ENCODE data around the gene CACNA2D2. TPM values are rescaled to one million over a fixed set of nuclear protein-coding genes. Genes with fewer than 3 reads are reported as not detected.
"Not testable (repeated sequence)": the region's sequence is repeated elsewhere in the genome, so short reads cannot be mapped to it uniquely, and the experiment has no call there.

Gene CACNA2D2
- total RNA-seq, 1 experiment from 2014 or later = not detected

- DNase-seq (ENCODE audit: low read depth) = no peak
Observed at GRCh38 chr3:50530001-50530970, 26.9 kb upstream of the CACNA2D2 start.

GRCh38 chr3:50525987-50526386, 22.6 kb upstream of the CACNA2D2 start:
- peak; percentile 33 for DNase-seq (ENCODE audit: low read depth)

- DNase-seq (ENCODE audit: low read depth) = no peak
Observed at GRCh38 chr3:50525191-50525910, 21.9 kb upstream of the CACNA2D2 start.

- DNase-seq (ENCODE audit: low read depth) = no peak
Observed at GRCh38 chr3:50524746-50525145, 21.3 kb upstream of the CACNA2D2 start.

- no peak for DNase-seq (ENCODE audit: low read depth)
Observed at GRCh38 chr3:50523279-50523811, 19.9 kb upstream of the CACNA2D2 start.

- no peak for DNase-seq (ENCODE audit: low read depth)
Observed at GRCh38 chr3:50521572-50521971, 18.1 kb upstream of the CACNA2D2 start.

GRCh38 chr3:50520849-50521248, 17.4 kb upstream of the CACNA2D2 start:
- DNase-seq (ENCODE audit: low read depth) = no peak

- DNase-seq (ENCODE audit: low read depth) = peak; percentile 14
Observed at GRCh38 chr3:50519471-50520089, 16.1 kb upstream of the CACNA2D2 start.

- DNase-seq (ENCODE audit: low read depth) = no peak
Observed at GRCh38 chr3:50518436-50518835, 15.0 kb upstream of the CACNA2D2 start.

GRCh38 chr3:50517721-50518206, 14.3 kb upstream of the CACNA2D2 start:
- DNase-seq (ENCODE audit: low read depth) = no peak

- DNase-seq (ENCODE audit: low read depth) = no peak
Observed at GRCh38 chr3:50516440-50516871, 13.0 kb upstream of the CACNA2D2 start.

GRCh38 chr3:50515565-50516439, 12.4 kb upstream of the CACNA2D2 start:
- DNase-seq (ENCODE audit: low read depth) = peak; percentile 5

- DNase-seq (ENCODE audit: low read depth) = not testable (repeated sequence)
Observed at GRCh38 chr3:50512908-50513307, 9.5 kb upstream of the CACNA2D2 start.

- no peak for DNase-seq (ENCODE audit: low read depth)
Observed at GRCh38 chr3:50512131-50512530, 8.7 kb upstream of the CACNA2D2 start.

- DNase-seq (ENCODE audit: low read depth) = no peak
Observed at GRCh38 chr3:50510325-50510724, 6.9 kb upstream of the CACNA2D2 start.

GRCh38 chr3:50509715-50510114, 6.3 kb upstream of the CACNA2D2 start:
- no peak for DNase-seq (ENCODE audit: low read depth)

- DNase-seq (ENCODE audit: low read depth) = no peak
Observed at GRCh38 chr3:50508821-50509220, 5.4 kb upstream of the CACNA2D2 start.

- DNase-seq (ENCODE audit: low read depth) = no peak
Observed at GRCh38 chr3:50506169-50506568, 2.7 kb upstream of the CACNA2D2 start.

- no peak for DNase-seq (ENCODE audit: low read depth)
Observed at GRCh38 chr3:50504681-50505080, 1.2 kb upstream of the CACNA2D2 start.

GRCh38 chr3:50502584-50503423, 630 bp downstream of the CACNA2D2 start:
- DNase-seq (ENCODE audit: low read depth) = no peak

All from LHCN-M2 (cell line).